Esophagus squamous epithelium (tissue), 4 donors: Measurements from ENCODE around the gene ATP2B3.

Experiments used
- CTCF ChIP-seq, 6 experiments: fragments of 450-650 bp in 4 of 6; fragments of 200-600 bp in 2 of 6; sonication (generic) in 2 of 6; IDR thresholded peaks; one replicate each; pipeline ENCODE4 v1.5.1; 2016 to 2019; ENCODE audit warnings: antibody characterized with exemption in 6 of 6, mild to moderate bottlenecking in 4 of 6, moderate library complexity in 4 of 6
- POLR2A ChIP-seq, 4 donors: fragments of 450-650 bp; IDR thresholded peaks; one replicate each; pipeline ENCODE4 v1.6.1; 2017; ENCODE audit warnings: antibody characterized with exemption in 4 of 4, mild to moderate bottlenecking in 4 of 4, moderate library complexity in 3 of 4

- TF ChIP-seq CTCF (IDR thresholded peaks at IDR 0.05), result no peak
- no peak for TF ChIP-seq POLR2A (IDR thresholded peaks at IDR 0.05)
These were observed 66.0 kb downstream of the ATP2B3 start for GRCh38 chrX:153583433-153583832.
